K562 (cell line): ENCODE data around the gene PHOX2A. TPM values are rescaled to one million over a fixed set of nuclear protein-coding genes. Genes with fewer than 3 reads are reported as not detected.

ENCODE experiments used
- ATAC-seq: fragments of 200-7000 bp; cut with Tn5 transposase; 3 replicates; pipeline ENCODE4 v1.9.1; 2020; ENCODE audit warnings: moderate library complexity
- BruUV-seq: library from RNA; stranded (reverse); fragments of 400-500 nt; replicated peaks from 2 replicates; lab custom pipeline; 2021; lab: Mats Ljungman, UMichigan
- CTCF ChIA-PET: fragments of 300-600 bp; formaldehyde crosslinking; extraction: SDS; loops from one replicate; lab custom pipeline; 2021; ENCODE audit warnings: low intra/inter-chr PET ratio; lab: Yijun Ruan, JAX
- POLR2A ChIA-PET: fragments of 300-600, 350-650 bp; sonication (Branson Sonifier 250); formaldehyde crosslinking; extraction: SDS; loops from one replicate; lab custom pipeline; 2021; ENCODE audit warnings: antibody characterized with exemption, inconsistent platforms; lab: Yijun Ruan, JAX
- DNase-seq, 4 experiments: peaks; one replicate each; pipeline versions ENCODE4 v3.0.0 to v3.0.0-alpha.2; 2011 to 2018; ENCODE audit warnings: low spot score in 3 of 4, mixed read lengths in 3 of 4; ENCODE audit errors: extremely low read depth in 1 of 4
- FAIRE-seq: peaks from 2 replicates; lab custom pipeline; 2011; peaks lifted over from hg19 to GRCh38; lab: Jason Lieb, UNC
- H2AFZ ChIP-seq: 2 replicates; pipeline ENCODE4 v1.6.0; 2011; ENCODE audit warnings: low read depth, low read length, control low read depth, inconsistent platforms
- H3K27ac ChIP-seq: fragments of 200-600 bp; 3 replicates; pipeline ENCODE4 v1.8.0; 2011; ENCODE audit warnings: low read depth, mild to moderate bottlenecking, control low read depth, inconsistent platforms, low read length, moderate library complexity, mixed read lengths; ENCODE audit errors: extremely low read depth
- H3K27me3 ChIP-seq, 2 experiments: fragments of 300-600 bp in 1 of 2; 2 replicates in 1 of 2; 3 replicates in 1 of 2; pipeline versions ENCODE4 v1.6.0 to v1.8.0; 2011; ENCODE audit warnings: inconsistent platforms in 2 of 2, low read length in 2 of 2, mild to moderate bottlenecking in 1 of 2, mixed read lengths in 1 of 2, moderate library complexity in 1 of 2; ENCODE audit not compliant: control insufficient read depth in 2 of 2, insufficient read depth in 2 of 2
- H3K36me3 ChIP-seq: fragments of 300-600 bp; 3 replicates; pipeline ENCODE4 v1.8.0; 2011; ENCODE audit warnings: mild to moderate bottlenecking, low read length, inconsistent platforms; ENCODE audit not compliant: control insufficient read depth, insufficient read depth
- H3K4me1 ChIP-seq, 2 experiments: fragments of 200-600 bp in 1 of 2; replicated peaks in 1 of 2; 2 replicates in 1 of 2; 3 replicates in 1 of 2; pipeline versions ENCODE4 v1.5.1 to v1.8.0; 2011; ENCODE audit warnings: inconsistent platforms in 2 of 2, low read length in 2 of 2, mild to moderate bottlenecking in 1 of 2, mixed read lengths in 1 of 2, moderate library complexity in 1 of 2; ENCODE audit not compliant: control insufficient read depth in 2 of 2, insufficient read depth in 2 of 2
- H3K4me2 ChIP-seq: 2 replicates; pipeline ENCODE4 v1.6.1; 2011; ENCODE audit warnings: low read length, control low read depth, inconsistent platforms, mixed read lengths; ENCODE audit not compliant: insufficient read depth
- H3K4me3 ChIP-seq: fragments of 200-600 bp; sonication (generic), shearing (Covaris generic); 2 replicates; pipeline ENCODE4 v1.5.1; 2016; ENCODE audit warnings: control low read depth, inconsistent platforms
- H3K79me2 ChIP-seq: fragments of 200-600 bp; 3 replicates; pipeline ENCODE4 v1.8.0; 2011; ENCODE audit warnings: low read length, inconsistent platforms; ENCODE audit not compliant: control insufficient read depth, insufficient read depth
- H3K9ac ChIP-seq, 2 experiments: 2 replicates each; pipeline versions ENCODE4 v1.6.0 to v1.6.1; 2011; ENCODE audit warnings: low read depth in 2 of 2, low read length in 2 of 2, control low read depth in 1 of 2, inconsistent platforms in 1 of 2, mild to moderate bottlenecking in 1 of 2, mixed read lengths in 1 of 2; ENCODE audit not compliant: insufficient read depth in 1 of 2
- H3K9me1 ChIP-seq: one replicate; pipeline ENCODE4 v1.6.0; 2011; ENCODE audit warnings: inconsistent platforms, mild to moderate bottlenecking, low read length, moderate library complexity; ENCODE audit not compliant: control insufficient read depth, insufficient read depth
- H3K9me3 ChIP-seq: replicated peaks from 2 replicates; pipeline ENCODE4 v1.5.1; 2011; ENCODE audit warnings: low read depth, low read length, inconsistent platforms; ENCODE audit not compliant: control insufficient read depth, insufficient read depth
- H4K20me1 ChIP-seq: replicated peaks from 2 replicates; pipeline ENCODE4 v1.6.1; 2011; ENCODE audit warnings: low read length, inconsistent platforms, mixed read lengths; ENCODE audit not compliant: control insufficient read depth, insufficient read depth
- GATA2 ChIP-seq: sonication (generic); formaldehyde crosslinking; IDR thresholded peaks from 2 replicates; pipeline ENCODE4 v1.4.0; 2020; ENCODE audit warnings: mild to moderate bottlenecking, missing genetic modification reagents
- MEF2A ChIP-seq: IDR thresholded peaks from 2 replicates; pipeline ENCODE4 v1.6.1; 2011; ENCODE audit warnings: low read depth, mild to moderate bottlenecking, low read length, moderate library complexity; ENCODE audit not compliant: control insufficient read depth
- MTF1 ChIP-seq: fragments of 250-450 bp; sonication (Bioruptor Pico); IDR thresholded peaks from 2 replicates; pipeline ENCODE4 v1.9.0; 2021; ENCODE audit warnings: moderate library complexity, mild to moderate bottlenecking, inconsistent platforms, borderline replicate concordance
- NR2C2 ChIP-seq, 2 experiments: fragments of 200-800 bp in 1 of 2; sonication (Bioruptor generic) in 1 of 2; sonication (generic) in 1 of 2; formaldehyde crosslinking in 1 of 2; IDR thresholded peaks; 2 replicates each; pipeline versions ENCODE4 v1.6.1 to v1.8.0; 2016 to 2022; ENCODE audit warnings: mild to moderate bottlenecking in 1 of 2, missing compliant biosample characterization in 1 of 2, missing genetic modification characterization in 1 of 2, missing genetic modification reagents in 1 of 2
- POLR2AphosphoS2 ChIP-seq: IDR thresholded peaks from 2 replicates; pipeline ENCODE4 v1.6.1; 2012; ENCODE audit warnings: low read length, improper control_type of control experiment
- RBM25 ChIP-seq: fragments of 200-400 bp; formaldehyde crosslinking; IDR thresholded peaks from 2 replicates; pipeline ENCODE4 v1.6.1; 2018; ENCODE audit warnings: low read length, low read depth, moderate library complexity; ENCODE audit not compliant: severe bottlenecking
- SMAD2 ChIP-seq: fragments of 150-350 bp; IDR thresholded peaks from 2 replicates; pipeline ENCODE4 v1.6.1; 2014; ENCODE audit warnings: low read depth, mild to moderate bottlenecking, low read length
- ZNF12 ChIP-seq: sonication (generic); formaldehyde crosslinking; IDR thresholded peaks from 2 replicates; pipeline ENCODE4 v1.4.0; 2020; ENCODE audit warnings: mild to moderate bottlenecking, missing genetic modification reagents
- ZNF121 ChIP-seq: sonication (generic); formaldehyde crosslinking; conservative IDR thresholded peaks from 2 replicates; pipeline ENCODE4 v1.8.0; 2022; ENCODE audit warnings: missing genetic modification reagents
- ZNF644 ChIP-seq: fragments of 200-800 bp; sonication (Bioruptor generic); IDR thresholded peaks from 2 replicates; pipeline ENCODE4 v1.6.1; 2016; ENCODE audit warnings: low read depth, missing genetic modification characterization, missing compliant biosample characterization
- ZNF77 ChIP-seq: fragments of 250-450 bp; sonication (Bioruptor Pico); IDR thresholded peaks from 2 replicates; pipeline ENCODE4 v1.5.0; 2020
- WGBS: fragments of 100-300 bp; shearing (Covaris generic); methylation state at CpG from one replicate; pipeline ENCODE4 v1.1.6; 2016; ENCODE audit warnings: low coverage, mixed read lengths; ENCODE audit not compliant: insufficient coverage; ENCODE audit errors: missing lambda C conversion rate; 5-methylcytosine and 5-hydroxymethylcytosine counted together
- in situ Hi-C: fragments of 300-500 bp; cut with MboI; formaldehyde crosslinking; loops from 4 replicates; pipeline ENCODE4 v1.15.0; 2018; ENCODE audit warnings: inconsistent platforms, mixed read lengths
- intact Hi-C: fragments of 100-400 bp; cut with micrococcal nuclease; formaldehyde crosslinking; loops from 2 replicates; pipeline ENCODE4 v1.14.2; 2022
- polyA plus RNA-seq, 8 experiments: library from polyadenylated mRNA; depleted of rRNA in 4 of 8; stranded (reverse) in 5 of 8; unstranded in 3 of 8; fragments of >200 nt; fragmentation: Nextera tagmentation in 2 of 8; fragmentation: Illumina TruSeq in 1 of 8; extraction: Ambion mirVana in 2 of 8; extraction: Trizol in 1 of 8; gene quantifications; 2 replicates each; pipeline versions ENCODE4 v1.2.1 to v1.2.3, GENCODE V29; 2011 to 2014; ENCODE audit warnings: inconsistent platforms in 1 of 8, missing spikeins in 1 of 8
- total RNA-seq, 7 experiments: library from RNA; depleted of rRNA in 6 of 7; stranded (reverse); fragments of >200 nt in 6 of 7; fragmentation: Illumina TruSeq in 2 of 7; extraction: Trizol in 2 of 7; gene quantifications; 2 replicates each; pipeline versions ENCODE4 v1.2.1 to v1.2.3, GENCODE V29; 2011 to 2021; ENCODE audit warnings: low replicate concordance in 1 of 7
- TF ChIP-seq, protein P1 (sequence below), 2 experiments: fragments of 250-450 bp in 1 of 2; fragments of 450-650 bp in 1 of 2; sonication (Bioruptor Pico) in 1 of 2; IDR thresholded peaks; 2 replicates each; pipeline versions ENCODE4 v1.6.1 to v1.8.0; 2016 to 2021; ENCODE audit warnings: mild to moderate bottlenecking in 2 of 2, moderate library complexity in 2 of 2, missing compliant biosample characterization in 1 of 2, missing genetic modification characterization in 1 of 2
- TF ChIP-seq, protein P2 (sequence below): fragments of 250-450 bp; sonication (Bioruptor Pico); IDR thresholded peaks from 2 replicates; pipeline ENCODE4 v1.4.0; 2020; ENCODE audit warnings: mild to moderate bottlenecking, moderate library complexity

Gene PHOX2A
- total and polyA plus RNA-seq, 9 of the 15 experiments (the other 6 are each of a cell fraction or from before 2014, with no cell fraction given), result not detected

DNA sequence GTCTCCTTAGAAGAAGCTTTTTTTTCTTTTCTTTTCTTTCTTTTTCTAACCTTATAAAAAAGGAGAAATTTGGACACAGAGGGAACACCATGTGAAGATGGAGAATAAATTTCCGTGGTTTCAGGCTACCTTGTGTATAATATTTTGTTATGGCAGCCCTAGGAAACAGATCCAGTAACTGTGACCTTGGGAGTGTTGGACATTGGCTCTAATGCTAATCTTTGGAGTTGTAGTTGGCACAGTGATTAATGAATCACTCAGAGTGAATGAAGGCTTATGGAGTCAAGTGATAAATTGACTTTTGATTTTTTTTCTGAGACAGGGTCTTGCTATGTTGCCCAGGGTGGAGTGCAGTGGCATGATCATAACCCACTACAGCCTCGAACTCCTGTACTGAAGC lies 15.5 kb upstream of the PHOX2A start:
- intact Hi-C loops (no loop called here), in situ Hi-C loops (no loop called here)
- H2AFZ ChIP-seq, result no peak overlapping the region
- H3K79me2 ChIP-seq, result no peaks in the 10 kb centered on the region
- ChIA-PET CTCF (no interaction called here), POLR2A (interaction anchor here (0.6 kb wide), 1 partner anchor 29 kb away, joined by 3 read pairs; no protein-coding TSS in a partner anchor)
- H3K9me1 ChIP-seq, result no peaks in the 10 kb centered on the region
- FAIRE-seq (no peak), ATAC-seq (no peak), DNase-seq (no peak)
- TF ChIP-seq, protein P1, sequence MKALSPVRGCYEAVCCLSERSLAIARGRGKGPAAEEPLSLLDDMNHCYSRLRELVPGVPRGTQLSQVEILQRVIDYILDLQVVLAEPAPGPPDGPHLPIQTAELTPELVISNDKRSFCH (CRISPR knock-in tag; IDR thresholded peaks at IDR 0.05), result no peak
- TF ChIP-seq, protein P1 (tag; IDR thresholded peaks at IDR 0.05), result no peak
- peak; percentile 45 for TF ChIP-seq ZNF121 (CRISPR knock-in tag)
- no peaks in the 10 kb centered on the region for H4K20me1 ChIP-seq
- H3K27ac ChIP-seq, result no peak overlapping the region
- H3K9me3 ChIP-seq, result no peaks in the 10 kb centered on the region
- H3K27me3 ChIP-seq, result peaks cover 0 to 8% of the 10 kb centered on the region in 2 experiments; a peak in 3 of 5 replicates
- no peak overlapping the region for H3K4me3 ChIP-seq
- H3K4me1 ChIP-seq, result no peaks in the 10 kb centered on the region
- H3K4me2 ChIP-seq, result no peak overlapping the region
- 0% methylated on average over 2 of the region's 2 CpGs for WGBS
- H3K36me3 ChIP-seq, result no peaks in the 10 kb centered on the region
- BruUV-seq, result no TSS peak
- no peak overlapping the region for H3K9ac ChIP-seq

DNA sequence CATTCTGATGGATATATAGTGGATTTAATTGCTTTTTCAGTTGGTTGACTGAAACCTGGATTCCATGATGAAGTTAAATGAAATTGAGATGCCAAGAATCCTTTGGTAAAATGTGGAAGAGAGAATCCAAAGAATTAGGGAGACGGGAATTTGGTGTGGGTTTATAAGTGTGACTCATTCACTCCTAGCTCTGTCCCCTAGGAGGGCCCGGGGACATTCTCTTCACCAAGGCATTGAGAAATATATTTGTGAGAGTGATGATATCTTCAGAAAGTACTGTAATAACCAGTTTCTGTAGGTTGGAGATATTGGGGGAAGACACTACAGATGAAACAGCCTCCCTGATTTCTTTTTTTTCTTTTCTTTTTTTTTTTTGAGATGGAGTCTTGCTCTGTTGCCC lies 13.6 kb upstream of the PHOX2A start:
- DNase-seq, result no peak
- POLR2A ChIA-PET, result no interaction called here
- TF ChIP-seq RBM25, result no peak
- TF ChIP-seq, protein P2, sequence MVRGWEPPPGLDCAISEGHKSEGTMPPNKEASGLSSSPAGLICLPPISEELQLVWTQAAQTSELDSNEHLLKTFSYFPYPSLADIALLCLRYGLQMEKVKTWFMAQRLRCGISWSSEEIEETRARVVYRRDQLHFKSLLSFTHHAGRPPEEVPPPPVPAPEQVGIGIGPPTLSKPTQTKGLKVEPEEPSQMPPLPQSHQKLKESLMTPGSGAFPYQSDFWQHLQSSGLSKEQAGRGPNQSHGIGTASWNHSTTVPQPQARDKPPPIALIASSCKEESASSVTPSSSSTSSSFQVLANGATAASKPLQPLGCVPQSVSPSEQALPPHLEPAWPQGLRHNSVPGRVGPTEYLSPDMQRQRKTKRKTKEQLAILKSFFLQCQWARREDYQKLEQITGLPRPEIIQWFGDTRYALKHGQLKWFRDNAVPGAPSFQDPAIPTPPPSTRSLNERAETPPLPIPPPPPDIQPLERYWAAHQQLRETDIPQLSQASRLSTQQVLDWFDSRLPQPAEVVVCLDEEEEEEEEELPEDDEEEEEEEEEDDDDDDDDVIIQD (CRISPR knock-in tag), result no peak
- TF ChIP-seq ZNF12 (CRISPR knock-in tag), result no peak
- TF ChIP-seq POLR2AphosphoS2, result no peak
- TF ChIP-seq NR2C2 (CRISPR knock-in tag; IDR thresholded peaks at IDR 0.05), result no peak
- no peak for TF ChIP-seq NR2C2 (tag; IDR thresholded peaks at IDR 0.05)
- no peak for TF ChIP-seq MTF1 (CRISPR knock-in tag)
- TF ChIP-seq SMAD2, result no peak
- no peak for TF ChIP-seq ZNF77 (CRISPR knock-in tag)
- TF ChIP-seq MEF2A, result no peak
- no peak for TF ChIP-seq GATA2
- no peak for TF ChIP-seq ZNF644

More for the DNA sequence above, 13.6 kb upstream of the PHOX2A start:
- Histone ChIP-seq H3K9ac (no peak overlapping the region), H3K36me3 (no peaks in the 10 kb centered on the region), H3K27ac (no peak overlapping the region), H2AFZ (no peak overlapping the region), H3K4me1 (no peaks in the 10 kb centered on the region), H4K20me1 (no peaks in the 10 kb centered on the region), H3K4me2 (no peak overlapping the region), H3K79me2 (no peaks in the 10 kb centered on the region), H3K9me1 (no peaks in the 10 kb centered on the region), H3K27me3 (peaks cover 3 to 18% of the 10 kb centered on the region in 2 experiments; a peak in 4 of 5 replicates), H3K4me3 (no peak overlapping the region), H3K9me3 (0 out of 2 replicates have a peak, but pooled peaks cover 4% of the 10 kb centered on the region)
- CTCF ChIA-PET, result no interaction called here
- in situ Hi-C loops, result no loop called here
- intact Hi-C loops, result no loop called here
- no peak for ATAC-seq
- WGBS, result 0% methylated on average over 2 of the region's 2 CpGs
- BruUV-seq, result no TSS peak
- FAIRE-seq, result no peak
